Activated CD8-positive, alpha-beta memory T cell treated with anti-CD3 and anti-CD28 coated beads for 24 hours (primary cell): Measurements from ENCODE around the gene CYBA.

Experiments
- DNase-seq: peaks from one replicate; pipeline ENCODE4 v3.0.0-alpha.2; 2020

The CYBA gene

DNA sequence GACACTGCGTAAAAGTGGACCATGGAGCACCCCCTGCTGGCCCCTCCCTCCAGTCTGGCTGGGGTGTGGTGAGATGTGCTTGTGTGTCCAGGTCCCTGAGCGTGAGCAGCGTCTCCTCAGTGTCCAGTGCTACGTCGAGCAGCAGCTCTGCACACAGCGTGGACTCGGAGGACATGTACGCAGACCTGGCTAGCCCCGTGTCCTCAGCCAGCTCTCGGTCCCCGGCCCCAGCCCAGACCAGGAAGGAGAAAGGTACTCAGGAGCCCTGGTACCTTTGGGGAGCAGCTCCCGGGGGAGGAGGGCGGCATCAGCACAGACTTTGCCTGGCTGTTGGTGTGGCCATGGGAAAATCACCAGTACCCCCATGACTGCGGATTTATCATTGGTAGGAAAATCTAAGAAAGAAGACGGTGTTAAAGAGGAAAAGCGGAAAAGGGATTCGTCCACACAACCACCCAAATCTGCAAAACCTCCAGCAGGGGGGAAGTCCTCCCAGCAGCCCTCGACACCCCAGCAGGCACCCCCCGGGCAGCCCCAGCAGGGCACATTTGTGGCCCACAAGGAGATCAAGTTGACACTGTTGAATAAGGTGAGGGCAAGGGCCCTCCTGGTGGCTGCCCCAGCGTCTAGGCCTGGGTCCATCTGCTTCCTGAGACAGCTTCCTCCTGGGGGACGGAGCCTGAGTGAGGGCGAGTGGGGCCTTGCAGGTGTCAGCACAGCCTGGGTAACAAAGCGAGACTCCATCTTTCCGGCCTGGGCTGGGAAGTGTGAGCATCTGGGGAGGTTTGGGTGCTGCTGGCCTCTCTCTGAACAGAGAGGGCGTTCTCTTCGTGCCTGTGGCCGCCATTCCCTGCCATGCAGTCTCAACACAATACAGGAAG is 23.1 kb downstream of the CYBA start:
- DNase-seq, result no peak

DNA sequence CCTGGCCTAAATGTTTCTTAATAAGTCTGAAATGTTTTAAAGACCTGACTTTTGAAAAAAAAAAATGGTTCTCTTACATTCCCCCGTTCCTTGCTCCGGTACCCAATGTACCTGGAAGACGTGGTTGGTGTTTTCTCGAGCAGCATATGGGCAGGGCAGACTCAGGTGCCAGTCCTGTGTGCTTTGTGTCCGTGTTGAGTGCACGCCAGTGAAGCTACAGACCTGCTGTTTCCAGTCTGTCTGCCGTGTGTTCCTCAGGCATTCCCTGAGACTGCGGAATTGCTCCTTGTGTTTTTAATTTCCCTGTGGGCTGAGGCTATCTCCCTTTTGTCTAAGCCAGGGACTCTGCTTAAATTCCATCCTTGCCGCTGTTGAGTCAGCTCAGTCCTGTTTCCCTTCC is 24.2 kb downstream of the CYBA start:
- DNase-seq, result no peak

- no peak for DNase-seq
These were observed 25.8 kb downstream of the CYBA start for GRCh38 chr16:88624977-88625576.

DNA sequence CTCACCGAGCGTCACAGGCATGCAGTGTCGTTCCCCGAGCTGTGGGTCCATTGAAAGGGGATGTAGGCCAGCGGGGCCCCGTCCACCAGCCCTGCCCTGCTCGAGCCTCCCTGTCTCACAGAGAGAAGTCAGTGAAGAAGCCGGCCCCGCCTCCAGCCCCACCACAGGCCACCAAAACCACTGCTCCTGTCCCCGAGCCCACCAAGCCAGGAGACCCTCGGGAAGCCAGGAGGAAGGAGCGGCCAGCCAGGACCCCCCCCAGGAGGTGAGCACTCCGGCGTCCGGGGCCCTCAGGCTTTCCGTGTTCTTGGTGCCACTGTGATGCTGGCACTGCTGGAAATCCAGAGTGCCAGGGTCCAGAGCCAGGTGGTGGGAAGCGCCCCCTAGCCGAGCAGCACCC is 26.4 kb downstream of the CYBA start:
- DNase-seq, result no peak

GRCh38 chr16:88623858-88624257 is 27.0 kb downstream of the CYBA start:
- no peak for DNase-seq

GRCh38 chr16:88622866-88623265 is 28.0 kb downstream of the CYBA start:
- no peak for DNase-seq

DNA sequence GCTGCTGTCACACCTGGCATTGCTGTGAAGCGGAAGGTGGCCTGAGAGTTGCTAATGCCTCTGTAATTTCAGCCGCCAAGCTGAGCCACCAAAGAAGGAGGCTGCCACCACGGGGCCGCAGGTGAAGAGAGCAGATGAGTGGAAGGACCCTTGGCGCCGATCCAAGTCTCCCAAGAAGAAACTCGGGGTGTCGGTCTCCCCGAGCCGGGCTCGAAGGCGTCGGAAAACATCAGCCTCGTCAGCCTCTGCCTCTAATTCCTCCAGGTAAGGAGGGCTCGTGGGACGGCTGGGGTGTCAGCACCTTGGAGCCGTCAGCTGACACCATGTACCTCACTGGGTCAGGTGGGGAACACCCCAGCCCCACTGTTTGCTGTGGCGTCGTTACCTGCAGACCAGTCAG is 28.7 kb downstream of the CYBA start:
- DNase-seq, result no peak

DNA sequence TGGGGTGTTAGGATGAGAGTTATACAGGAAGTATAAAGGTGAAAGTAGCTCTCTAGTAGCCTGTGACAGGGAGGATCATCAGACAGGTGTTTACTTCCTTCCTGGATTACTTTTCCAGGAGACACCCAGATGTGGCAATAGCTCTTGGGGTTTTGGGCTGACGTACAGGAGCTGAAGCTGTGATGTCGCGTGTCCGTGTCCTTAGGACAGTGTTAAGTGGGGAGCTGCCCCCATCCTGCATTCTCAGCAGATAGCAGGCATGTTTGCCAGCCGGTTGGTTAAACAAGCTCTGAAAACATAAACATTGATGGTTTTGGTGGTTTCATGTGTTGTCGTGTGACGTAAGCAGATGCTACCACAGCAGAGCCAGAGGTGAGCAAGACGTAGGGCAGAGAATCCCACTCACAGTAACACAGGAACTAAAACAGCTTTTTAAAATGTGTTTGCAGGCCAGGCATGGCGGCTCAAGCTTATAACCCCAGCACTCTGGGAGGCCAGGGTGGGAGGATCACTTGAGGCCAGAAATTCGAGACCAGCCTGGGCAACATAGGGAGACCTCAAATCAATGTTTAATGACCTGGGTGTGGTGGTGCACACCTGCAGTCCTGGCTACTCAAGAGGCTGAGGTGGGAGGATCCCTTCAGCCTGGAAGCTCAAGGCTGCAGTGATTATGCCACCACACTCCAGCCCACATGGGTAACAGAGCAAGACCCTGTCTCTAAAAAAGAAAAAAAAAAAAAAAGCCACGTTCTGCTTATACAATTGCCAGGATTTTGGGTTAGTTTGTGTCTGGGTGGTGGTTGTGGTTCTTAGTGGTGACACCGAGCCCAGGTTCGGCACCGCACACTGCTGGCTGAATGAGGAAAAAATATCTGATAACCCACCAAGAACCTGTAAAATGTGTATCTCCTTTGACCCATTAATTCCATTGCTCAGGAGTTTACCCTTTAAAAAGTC is 30.7 kb downstream of the CYBA start:
- peak; percentile 69 for DNase-seq

GRCh38 chr16:88618956-88619667 is 31.7 kb downstream of the CYBA start:
- no peak for DNase-seq

GRCh38 chr16:88618182-88618955 is 32.5 kb downstream of the CYBA start:
- DNase-seq, result no peak

- no peak for DNase-seq
These were observed 33.4 kb downstream of the CYBA start for GRCh38 chr16:88617268-88618031.

- DNase-seq, result no peak
These were observed 34.1 kb downstream of the CYBA start for GRCh38 chr16:88616736-88617135.

- DNase-seq, result no peak
These were observed 34.5 kb downstream of the CYBA start for GRCh38 chr16:88616320-88616719.

DNA sequence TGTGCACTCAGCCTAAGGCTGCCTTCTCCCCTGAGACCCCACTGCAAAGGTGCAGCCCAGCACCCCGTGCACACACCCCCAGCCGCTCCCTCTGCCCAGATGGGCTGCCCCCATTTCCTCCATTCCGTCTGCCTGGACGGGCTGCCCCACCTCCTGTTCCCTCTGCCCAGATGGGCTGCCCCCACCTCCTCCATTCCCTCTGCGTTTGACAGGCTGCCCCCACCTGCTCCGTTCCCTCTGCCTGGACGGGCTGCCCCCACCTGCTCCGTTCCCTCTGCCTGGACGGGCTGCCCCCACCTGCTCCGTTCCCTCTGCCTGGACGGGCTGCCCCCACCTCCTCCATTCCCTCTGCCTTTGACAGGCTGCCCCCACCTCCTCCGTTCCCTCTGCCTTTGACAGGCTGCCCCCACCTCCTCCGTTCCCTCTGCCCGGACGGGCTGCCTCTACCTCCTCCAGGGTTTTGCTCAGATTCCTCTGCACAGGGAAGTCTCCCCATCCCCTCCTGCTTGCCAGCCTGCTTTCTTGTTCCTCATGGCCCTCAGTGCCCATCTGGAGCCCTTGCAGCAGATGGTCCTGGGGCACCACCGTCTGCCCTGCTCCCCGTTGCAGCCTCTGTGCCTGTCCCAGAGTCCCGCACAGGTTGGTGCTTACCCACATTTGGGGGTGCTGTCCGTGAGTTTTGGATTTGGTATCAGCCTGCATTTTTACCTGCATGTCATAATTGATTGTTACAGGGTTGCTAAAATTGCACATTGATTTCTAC is 35.9 kb downstream of the CYBA start:
- DNase-seq, result no peak

- no peak for DNase-seq
These were observed 36.7 kb downstream of the CYBA start for GRCh38 chr16:88613911-88614817.

- DNase-seq, result no peak
These were observed 37.6 kb downstream of the CYBA start for GRCh38 chr16:88613293-88613692.

GRCh38 chr16:88610909-88611812 is 39.7 kb downstream of the CYBA start:
- DNase-seq, result no peak

GRCh38 chr16:88610080-88610479 is 40.8 kb downstream of the CYBA start:
- DNase-seq, result no peak
